Activated CD8-positive, alpha-beta memory T cell treated with anti-CD3 and anti-CD28 coated beads, Interleukin-2, amount 50 U/mL, for 1 hour (primary cell): Measurements from ENCODE around the gene PTGR3.

Experiments
- DNase-seq: peaks from one replicate; pipeline ENCODE4 v3.0.0-alpha.2; 2020; ENCODE audit errors: extremely low read depth

The PTGR3 gene

DNA sequence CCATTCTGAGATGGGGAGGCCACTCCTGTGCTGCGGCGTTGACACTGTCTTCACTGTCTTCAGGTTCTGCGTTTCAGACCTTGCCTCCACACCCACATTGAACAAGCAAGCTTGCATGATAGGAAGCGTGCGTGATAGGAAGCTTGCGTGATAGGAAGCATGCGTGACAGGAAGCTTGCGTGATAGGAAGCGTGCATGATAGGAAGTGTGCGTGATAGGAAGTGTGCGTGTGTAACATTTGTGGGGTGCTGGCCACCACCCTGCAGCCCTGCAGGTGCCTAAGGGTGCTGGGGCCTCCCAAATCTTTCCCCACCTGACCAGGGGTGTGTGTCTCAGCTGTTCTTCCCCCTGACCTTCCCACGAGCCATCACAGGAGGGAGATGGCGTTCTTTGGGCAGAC lies 27.0 kb upstream of the PTGR3 start:
- DNase-seq: no peak

DNA sequence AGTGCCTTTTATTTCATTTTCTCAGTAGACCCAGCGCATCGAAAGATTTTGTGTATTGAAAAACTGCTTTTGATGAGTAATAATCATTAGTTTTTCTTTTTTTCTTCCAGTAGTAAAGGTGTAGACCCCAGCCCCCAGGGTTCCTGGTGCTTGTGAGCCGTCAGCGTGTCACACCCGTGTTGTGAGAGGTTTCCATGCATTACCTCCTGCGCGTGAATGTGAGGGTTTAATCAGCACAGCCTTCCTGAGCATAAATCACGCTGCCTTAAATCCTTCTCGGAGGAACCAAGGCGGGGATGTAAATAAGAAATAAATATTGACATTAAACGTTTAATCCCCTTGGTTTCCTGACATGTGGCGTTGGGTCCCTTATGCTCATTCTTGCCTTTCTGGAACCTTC lies 26.0 kb upstream of the PTGR3 start:
- DNase-seq: no peak

DNA sequence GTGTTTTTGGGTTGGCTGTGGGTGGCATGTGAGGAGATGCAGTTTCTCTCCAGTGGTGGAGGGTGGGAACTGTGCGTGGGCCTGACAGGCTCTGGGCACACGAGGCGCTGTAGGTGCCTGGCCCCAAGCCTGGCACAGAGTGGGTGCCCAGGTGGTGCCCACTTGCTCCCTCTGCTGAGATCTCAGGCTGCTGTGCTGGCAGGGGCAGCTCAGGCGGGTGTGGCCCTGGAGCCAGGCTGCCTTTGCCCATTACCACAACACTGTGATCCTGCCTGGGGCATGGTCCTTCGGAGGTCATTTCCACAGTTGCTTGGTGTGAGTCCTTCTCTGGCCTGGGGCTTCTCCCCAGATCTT lies 22.1 kb upstream of the PTGR3 start:
- DNase-seq: no peak

DNA sequence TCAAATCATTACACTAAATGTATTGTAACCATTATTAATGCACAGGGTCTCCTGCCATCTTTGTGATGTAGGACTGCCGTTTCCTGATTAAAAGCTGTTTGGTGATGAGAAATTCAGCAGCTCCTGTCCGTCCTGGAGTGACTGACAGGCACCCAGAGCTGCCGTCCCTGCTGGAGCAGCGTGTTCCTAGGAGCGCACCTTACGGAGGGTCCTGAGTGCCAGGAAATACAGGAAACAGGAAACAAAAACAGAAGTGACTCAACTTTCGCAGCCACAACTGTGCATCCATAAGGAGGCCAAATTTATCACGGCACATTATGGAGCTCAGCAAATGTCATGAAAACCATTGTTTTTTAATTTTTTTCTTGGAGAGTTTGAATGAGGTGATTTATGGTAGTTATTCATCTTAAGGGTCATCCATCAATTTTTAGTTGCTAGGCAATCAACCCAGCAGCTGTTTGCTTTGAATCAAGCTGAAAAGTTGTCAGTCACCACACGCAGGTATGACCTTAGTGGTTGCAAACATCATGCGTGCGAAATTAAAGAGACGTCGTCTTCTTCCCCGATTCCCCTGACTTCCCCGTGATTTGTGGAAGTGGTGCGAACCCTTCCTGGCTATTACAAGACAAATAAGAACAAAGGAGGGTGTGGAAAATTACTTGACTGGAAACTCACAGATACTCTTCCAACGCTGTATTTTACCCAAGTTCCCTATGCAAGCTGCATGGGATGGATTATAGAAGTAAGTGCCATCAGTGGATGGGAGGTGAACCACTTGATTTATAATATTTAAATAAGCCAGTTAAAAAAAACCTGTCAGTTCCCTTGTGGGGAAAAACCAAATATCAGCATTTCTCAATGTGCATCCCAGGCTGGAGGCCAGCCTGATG lies 21.5 kb upstream of the PTGR3 start:
- no peak for DNase-seq

DNA sequence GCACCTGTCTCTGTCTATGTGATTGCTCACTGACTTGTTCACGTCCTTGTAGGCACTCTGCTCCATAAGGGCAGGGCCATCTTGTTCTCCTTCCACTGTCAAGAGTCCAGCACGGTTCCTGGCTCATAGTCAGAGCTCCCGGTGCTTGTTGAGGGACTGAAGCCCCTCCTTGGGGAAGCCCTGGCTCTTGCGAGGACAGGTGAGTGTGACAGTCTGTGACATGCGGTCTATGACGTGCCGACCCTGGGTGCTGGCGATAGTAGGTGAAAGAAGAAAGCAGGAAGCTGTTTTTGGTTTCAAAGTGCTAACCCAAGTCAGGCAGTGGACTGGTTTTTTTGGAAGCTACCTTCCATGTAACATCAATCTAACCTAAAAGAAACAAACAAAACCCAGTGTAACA lies 20.5 kb upstream of the PTGR3 start:
- no peak for DNase-seq

DNA sequence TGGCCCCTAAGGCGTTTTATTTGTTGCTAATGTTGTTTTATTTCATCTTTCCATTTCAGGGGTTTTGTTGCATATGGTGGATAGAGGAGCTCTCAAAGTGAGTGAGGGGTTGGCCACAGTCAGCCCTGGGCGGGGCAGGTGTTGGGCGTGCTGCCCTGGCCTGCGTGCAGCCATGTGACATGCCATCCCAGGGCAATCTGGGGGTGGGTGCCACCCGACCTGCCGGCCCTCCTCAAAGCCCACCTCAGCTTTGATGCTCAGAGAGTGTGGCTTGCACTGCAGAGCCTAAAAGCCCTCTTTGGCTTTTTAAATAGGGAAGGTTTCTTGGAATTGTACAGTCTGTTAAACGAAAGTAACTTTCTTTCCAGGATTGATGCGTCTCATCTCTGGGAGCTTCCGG lies 20.0 kb upstream of the PTGR3 start:
- no peak for DNase-seq

DNA sequence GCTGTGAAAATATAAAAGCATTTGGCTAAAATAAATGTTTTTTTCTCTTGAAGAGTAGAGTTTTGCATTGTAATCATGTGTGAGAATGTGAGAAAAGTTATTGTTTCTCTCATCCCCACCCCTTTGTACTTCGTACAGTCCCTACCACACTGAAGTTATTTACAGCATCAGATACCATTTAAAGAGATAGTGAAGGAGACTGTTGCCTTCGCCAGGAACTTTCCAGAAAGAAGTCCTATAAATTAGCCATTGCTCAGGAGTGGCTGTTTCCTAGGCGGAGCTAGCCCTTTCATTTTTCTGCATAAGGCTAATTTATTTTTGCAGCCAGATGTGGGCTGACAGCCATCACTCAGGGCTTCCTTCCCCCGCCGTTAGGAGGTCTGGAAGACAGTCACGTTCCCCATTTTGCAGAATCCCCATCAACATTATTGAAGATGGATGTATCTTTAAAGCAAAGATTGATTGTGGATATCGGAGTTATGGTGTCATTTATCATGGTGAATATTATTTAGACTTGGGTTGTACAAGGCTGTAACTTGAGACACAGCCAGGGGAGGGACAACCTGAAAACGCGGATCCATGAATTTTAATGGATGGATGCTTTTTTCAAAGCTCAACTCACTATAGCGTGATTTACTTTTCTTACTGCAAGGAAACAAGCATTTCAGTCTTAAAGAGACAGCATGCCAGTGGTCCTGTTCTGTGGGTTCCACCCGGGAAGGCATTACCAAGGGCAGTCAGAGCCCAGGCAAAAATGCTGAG lies 18.8 kb upstream of the PTGR3 start:
- DNase-seq: no peak

DNA sequence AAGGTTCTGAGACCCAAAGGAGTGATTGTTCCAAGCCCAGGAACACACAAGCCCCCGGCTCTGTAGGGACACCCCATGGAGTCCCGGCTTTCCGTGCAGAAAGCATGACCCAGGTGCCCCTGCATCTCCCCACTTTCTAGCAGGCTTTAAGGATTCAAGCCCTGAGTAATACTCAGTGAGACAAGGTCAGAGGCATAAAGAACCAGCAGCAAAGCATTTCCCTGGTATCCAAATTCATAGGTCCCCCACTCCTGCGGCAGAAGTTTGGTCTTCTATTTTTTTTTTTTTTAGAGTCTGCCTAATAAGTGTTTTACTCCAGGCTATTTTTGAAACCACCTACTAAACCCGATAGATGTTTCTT lies 18.0 kb upstream of the PTGR3 start:
- DNase-seq: no peak

DNA sequence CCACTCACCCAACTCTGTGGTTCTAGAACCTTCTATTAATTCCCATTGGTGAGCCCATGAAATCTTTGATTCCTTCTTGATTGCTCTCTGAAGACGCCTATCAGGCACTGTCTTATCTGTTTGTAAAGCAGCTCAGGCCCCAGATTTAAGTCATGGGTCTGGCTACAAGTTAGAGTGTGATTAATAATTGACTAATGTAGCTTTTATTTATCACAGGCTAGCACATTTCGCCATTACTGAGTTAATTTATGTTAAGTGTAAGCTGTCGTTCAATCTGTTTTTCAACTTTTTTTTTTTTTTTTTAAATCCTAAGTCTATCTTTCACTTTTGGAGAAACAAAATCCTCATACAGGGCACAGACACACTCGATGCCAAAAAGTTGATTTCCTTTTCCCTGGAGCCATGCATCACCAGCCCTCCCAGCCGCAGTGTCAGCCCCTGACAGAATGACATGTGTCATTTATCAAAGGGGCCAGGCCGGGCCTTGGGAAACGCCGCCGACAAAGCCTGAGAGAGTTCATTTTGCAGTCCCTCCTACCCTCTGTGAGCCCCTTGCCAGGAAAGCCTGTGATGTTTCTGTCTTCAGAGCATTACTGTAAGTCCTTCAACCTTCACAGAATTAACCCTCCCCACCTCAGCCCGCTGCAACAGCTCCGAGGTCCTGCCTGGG lies 17.5 kb upstream of the PTGR3 start:
- DNase-seq: no peak

DNA sequence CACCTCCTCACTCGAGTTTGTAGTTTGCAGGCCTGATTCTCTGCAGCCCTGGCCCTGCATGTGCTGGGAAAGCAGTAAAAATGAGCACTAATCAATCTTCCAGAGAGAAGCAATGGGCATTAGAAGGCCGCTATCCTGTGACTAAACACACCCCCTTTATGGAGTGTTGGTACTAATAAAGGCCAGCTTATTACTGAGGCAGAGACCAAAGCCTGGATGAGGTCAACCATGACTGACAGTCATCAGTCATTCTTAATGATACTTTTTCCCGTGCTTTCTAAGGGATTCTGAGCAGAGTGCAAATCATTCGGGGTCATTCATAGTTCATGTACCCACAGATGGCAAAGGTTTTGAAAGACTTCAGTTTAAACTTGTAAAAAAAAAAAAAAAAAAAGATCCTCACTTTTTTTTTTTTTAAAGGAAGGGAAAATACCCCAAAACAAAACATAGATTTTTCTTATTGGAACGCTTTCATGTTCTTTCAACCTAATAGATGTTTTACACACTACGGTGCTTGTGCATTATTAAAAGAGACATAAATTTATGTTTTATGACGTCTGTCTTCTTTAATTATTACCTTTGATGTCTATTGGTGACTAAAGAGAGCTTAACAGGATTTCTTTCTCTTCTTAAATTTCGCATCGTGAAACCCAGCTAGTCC lies 14.9 kb upstream of the PTGR3 start:
- no peak for DNase-seq

DNA sequence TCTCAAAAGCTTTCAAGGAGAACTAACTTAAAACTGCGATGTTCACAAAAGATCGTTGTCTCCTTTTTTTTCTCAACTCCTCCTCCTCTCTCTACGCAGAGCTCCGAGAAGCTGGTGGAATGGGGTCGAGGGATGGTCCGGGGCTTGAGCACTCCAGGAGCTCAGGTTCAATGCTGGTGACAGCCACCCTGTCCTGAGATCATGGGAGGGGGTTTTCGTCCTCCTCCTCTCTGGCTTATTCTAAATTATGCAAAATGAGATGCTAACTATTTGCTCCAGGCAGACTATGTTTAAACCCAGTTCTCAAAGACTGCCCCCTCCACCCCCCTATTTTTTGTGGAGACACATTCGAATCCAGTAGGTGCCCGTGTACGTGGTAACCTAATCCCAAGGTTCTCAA lies 13.5 kb upstream of the PTGR3 start:
- DNase-seq: no peak

DNA sequence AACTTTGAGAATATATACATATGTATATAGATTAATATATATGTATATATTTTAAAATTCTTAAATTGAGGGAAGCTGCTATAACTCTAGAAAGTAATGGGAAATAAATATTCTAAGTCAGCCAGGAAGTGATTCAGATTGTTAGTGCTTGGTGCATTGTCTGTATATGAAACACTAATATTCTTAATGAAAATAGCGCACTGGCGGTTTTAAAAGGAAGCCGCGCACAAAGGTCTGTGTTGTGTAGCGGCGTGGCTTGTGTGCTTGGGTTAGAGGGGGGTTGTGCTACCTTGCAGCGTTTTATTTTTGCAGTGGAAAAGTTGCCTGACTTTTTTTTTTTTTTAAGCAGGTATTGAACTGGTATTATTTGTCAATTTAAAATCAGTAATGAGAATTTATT lies 13.0 kb upstream of the PTGR3 start:
- no peak for DNase-seq

DNA sequence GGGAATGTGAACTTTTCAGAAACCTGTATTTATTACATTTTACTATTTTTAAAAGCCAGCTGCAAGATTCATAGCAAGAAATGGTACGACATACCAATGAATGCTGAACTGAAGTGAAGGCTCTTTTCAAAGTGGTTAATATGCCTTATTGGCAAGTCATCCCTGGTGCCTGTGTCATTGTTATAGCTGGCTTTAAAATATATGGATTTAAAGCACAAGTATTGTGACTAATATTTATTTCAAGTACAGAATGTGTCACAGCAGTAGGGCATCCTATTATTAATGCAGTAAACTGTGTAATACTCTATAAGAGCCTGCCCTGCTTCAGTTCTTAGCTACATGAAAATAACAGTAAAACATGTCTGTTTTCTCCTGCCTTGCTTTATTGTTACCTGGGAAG lies 12.5 kb upstream of the PTGR3 start:
- DNase-seq: no peak

DNA sequence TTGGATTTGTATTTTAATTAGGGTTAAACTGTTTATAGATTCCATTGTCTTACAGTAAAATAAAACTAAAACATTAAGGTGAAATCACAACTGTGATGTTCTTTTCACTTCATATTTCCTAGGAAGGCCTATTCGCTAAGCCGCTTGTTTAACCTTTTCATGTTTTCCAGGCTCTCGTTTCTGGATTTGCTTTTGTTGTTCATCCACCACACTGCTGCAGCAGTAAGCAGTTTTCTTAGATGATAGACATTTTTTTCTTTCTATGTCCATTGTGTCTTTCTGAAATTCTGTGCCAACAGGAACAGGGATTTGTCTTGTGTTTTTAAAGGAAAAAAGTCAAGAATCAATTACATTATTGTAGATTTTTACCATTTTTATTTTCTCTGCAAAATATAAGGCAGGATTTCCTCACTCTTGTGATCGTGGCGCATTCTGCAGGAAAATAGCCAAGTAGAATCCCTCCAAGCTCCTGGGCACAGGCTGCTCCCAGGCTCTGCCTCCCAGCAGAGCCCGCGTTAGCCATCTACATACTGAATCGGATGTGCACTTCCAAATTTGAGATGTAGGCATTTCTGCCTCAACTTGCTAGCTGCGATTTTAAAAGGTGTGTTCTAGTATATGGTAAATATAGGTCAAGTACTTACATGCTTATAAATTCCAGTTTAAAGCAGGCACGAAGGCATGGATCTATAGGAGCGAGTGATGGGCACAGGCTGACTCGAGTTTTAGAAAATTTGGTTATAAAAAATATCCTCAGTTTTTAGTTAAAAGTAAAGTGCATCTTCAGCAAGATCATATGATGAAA lies 11.8 kb upstream of the PTGR3 start:
- DNase-seq: no peak

DNA sequence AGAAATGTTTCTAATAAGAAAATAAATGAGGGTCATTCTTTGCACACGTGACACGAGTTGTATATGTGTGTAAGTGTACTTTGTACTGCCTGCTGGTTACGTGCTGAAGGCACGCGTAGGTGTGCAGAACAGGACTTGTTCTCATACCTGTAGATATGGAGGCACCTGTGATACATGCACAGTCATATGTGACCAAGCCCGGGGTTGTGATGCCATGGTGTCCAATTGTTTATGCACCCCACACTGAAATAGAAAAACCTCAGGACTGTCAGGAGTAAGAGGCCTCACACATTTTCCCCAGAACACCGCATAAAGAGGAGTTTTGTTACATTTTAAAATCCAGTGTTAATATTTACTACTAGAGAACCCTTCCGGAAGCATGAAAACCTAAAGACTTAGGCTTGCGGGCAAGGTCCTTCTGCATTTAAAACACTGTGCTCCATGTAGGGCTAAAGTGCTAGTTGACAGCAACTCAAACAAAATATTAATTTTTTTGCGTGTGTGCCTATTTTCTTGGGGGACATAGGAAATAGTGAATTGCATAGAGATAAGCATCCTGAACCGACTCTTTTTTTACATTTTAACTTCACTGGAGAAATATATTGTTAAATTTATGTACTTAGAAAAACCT lies 10.9 kb upstream of the PTGR3 start:
- no peak for DNase-seq

DNA sequence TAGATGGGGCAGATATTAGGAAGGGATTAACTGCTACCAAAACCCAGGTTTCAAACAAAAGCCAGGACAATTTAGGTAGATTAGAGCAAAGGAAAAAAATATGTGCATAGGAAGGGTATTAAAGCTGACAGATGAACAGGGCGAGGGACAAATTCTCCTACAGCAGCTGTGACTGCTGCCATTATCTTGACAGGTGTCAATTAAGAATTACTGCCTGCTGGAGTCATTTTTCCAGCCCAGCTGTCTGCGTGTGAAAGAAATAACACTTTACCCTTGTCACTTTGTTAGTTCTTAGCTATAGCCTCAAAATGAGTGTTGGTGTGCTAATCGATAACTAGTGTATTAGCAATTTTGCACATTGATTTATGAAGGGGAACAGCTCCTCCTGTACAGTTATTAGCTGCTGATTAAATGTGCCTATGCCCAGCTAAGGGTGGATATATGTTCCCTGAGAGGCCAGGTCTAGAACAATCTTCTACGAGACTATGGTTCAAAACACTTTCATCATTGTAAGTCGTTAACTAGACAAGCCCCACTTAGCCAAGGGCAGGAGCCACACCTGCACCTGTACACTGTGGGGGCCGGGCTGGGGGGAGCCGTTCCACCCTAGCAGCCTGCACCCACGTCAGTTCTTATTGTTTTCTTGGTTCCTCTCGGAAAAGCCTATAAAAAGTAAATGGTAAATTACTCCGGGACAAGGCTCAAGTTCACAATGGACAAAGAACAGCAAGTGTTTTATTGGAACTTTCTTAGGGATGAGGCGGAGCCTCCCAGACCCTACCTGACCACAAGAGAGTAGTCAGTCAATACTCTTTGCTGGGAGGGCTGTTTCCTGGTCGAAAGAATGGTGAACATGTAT lies 9.4 kb upstream of the PTGR3 start:
- no peak for DNase-seq

DNA sequence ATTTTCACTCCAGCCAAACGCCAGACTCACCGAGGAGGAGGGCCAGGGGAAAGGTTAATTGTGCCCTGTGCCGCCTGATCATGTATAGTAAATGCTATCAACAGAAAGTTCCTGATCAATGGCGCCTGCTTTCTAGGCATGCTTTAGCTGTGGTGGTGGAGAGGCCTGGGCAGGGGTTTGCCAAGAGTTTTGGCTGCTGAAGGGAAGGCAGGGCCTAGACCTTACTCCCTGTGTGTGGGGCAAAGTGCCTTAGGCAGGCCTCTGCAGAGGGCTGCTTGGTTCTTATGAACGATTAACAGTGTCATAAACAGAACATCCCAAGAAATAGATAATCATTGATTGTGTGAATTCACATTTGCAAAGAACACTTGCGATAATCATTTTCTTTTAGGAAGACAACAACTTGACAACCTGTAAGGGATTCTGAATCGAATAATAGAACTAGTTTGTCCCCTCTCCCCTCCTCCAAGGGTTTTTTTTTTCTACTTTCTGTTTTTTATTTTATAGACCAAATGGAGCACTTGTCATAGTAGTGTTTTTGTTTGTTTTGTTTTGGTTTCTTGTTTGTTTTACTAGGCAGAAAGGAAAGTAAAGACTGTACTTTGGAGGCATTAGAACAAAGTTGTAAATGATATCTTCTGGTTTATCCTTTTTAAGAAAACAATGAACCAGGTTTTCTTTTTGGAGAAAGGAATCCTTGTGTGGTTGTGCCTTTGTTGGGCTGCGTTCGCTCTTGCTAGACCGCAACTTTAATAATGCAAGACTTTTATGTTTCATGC lies 8.2 kb upstream of the PTGR3 start:
- DNase-seq: no peak

DNA sequence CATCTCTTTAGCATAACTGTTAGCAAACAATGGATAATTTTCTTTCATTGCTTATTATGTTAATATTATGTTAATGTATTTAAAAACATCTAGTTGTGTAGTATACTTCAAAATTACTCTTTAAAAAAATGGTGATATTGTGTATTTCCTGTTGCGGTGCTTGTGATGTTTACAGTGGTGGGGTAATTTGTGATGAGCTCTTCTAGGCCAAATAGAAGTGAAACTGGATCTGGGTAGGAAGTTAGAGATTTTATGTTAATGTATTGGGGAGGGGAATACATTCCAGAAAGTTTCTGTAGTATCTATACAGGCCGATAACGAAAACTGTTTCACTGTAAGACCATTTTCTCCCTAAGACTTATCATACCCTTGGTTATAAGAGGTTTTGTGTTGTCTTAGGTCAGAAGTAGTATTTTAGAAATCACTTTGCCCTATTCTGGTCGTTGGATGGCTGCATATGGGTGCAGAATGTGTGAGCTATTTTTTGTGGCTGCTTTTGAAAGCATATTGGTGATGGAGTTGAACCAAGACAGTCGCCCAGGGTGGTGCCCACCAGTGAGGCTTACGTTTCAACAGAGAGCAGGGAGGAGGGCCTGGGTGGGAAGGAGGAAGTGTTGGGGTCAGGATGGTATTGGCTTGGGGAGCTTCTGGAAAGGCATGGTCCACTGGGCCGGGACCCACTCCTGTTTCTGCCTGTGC lies 7.4 kb upstream of the PTGR3 start:
- no peak for DNase-seq

DNA sequence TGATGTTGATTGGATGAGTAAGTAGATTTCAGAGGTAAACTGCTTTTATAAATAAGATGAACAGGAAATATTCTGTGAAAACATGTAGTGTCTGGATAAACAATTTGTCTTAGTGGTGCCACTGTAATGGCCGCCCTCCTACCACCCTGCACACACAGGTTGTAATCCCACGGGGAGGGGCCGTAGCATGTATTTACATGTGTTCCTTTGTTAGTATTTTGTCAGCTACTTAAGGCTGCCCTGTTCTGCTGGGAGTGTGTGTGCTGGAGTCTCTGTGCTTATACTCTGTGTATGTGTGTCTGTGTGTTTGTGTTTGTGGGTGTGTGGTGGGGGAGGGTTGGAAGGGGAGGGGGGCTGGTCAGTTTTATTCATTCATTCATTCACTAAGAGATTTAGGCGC lies 6.7 kb upstream of the PTGR3 start:
- no peak for DNase-seq
